ENCODE measurements around the gene ATXN7L3.
A peak's percentile ranks its signal among the peaks of the same experiment; 100 is the strongest.
"Not testable (repeated sequence)": the region's sequence is repeated elsewhere in the genome, so short reads cannot be mapped to it uniquely, and the experiment has no call there.

Gene ATXN7L3, protein sequence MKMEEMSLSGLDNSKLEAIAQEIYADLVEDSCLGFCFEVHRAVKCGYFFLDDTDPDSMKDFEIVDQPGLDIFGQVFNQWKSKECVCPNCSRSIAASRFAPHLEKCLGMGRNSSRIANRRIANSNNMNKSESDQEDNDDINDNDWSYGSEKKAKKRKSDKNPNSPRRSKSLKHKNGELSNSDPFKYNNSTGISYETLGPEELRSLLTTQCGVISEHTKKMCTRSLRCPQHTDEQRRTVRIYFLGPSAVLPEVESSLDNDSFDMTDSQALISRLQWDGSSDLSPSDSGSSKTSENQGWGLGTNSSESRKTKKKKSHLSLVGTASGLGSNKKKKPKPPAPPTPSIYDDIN

DNA sequence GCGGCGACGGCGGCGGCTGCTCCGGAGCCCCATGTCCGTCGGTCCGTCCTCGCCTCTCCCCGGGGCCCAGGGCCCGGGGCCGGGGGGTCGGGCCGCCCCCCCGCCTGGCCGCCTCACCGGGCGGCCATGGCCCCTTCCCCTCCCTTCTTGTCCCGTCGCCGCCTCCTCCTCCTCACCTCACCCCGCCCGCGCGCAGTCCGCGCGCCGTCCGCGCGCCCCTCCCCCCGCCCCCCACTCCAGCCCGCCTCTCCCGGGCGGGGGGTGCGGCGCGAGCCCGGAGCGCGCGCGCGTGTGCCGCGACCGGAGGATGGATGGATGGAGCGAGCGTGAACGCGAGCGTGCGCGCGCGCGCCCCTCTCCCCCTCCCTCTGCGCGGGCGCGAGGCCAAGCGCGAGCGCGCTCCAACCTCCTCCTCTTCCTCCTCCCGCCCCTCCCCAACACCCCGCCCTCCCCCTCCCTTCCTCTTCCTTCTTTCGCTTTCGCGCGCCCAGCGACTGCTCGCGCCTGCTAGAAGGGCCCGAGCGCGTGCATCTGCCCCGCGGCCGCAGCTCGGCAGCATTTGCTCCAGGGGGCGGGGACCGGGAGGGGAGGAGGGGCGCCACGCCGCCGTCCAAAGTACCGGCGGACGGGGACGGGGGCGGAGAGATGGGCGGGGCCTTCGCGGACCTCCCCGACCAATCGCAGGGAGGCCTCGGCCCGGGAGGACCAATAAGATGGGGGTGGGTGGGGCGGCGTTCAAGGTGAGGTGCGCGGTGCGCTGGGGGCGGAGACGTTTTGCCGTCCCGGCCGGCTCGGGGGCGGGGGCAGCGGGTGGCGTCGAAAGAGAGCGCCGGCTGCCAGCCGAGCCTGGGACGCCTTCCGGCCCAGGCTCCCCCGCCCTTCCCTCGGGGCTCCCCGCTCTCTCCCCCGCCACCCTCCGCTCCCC lies at the start of gene ATXN7L3:
ATXN7L3 (minus strand) TSS at position 332 of the 925 bp plus-strand sequence. CDS start 1,814 bp downstream, outside the sequence.
- peak; percentile 100 for DNase-seq (ENCODE audit: low spot score)

DNA sequence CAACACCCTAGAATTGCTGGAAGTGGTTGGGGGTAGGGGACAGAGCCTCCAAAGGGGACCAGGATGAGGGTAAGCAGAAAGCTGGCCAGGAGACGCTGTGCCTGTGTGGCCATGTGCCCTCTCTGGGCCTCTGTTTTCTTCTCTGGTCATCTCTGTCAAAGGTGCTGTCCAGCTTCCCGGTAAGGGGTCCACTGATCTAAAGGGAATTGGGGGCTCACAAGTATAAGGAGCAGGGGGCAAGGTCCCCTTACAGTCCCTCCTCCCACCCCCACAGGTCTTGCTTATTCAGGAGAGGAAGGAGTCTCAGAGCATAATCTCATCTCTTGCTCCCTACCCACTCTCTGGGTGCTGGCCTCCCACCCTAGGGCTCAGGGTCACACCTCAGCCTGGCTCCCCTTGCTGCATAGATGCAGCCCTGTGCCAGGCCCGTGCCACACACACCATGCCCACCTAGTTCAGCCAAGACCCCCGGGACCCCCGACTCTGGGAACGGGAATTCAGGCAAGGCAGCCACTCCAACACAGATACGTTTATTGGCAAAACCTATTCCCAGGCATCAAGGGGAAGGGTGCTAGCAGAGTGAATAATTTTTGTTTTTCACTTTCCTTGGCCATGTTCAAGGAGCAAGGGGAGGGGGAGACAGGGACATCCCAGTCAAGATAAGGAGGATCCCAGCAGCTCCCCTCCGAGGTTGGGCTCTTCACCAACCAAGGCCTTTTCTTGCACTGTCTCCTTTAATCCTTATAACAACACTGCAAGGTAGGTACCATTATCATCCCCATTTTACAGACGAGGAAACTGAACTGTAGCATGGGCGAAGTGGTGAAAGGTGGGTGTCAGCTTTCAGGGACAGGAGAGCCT lies 48.4 kb upstream of the ATXN7L3 start:
- no peak for DNase-seq (ENCODE audit: low spot score)

DNA sequence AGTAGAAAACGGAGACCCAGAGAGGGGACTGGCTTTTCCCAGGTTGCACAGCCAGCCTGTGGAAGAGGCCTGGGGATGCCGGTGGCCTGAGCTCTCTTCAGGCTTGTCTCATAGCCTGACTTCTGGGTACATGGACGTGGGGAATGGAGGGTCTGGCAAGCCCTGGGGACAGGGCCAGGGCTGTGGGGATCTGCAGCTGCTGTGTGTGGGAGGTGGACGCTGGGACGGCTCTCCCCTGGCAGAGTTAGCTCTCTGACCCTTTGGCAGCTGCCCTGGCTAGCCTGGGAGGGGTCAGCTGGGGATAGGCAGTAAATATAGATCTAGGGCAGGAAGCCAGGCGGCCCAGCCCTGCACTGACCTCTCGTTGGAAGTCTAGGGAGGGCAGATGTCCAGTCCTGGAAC lies 47.8 kb upstream of the ATXN7L3 start:
- no peak for DNase-seq (ENCODE audit: low spot score)

DNA sequence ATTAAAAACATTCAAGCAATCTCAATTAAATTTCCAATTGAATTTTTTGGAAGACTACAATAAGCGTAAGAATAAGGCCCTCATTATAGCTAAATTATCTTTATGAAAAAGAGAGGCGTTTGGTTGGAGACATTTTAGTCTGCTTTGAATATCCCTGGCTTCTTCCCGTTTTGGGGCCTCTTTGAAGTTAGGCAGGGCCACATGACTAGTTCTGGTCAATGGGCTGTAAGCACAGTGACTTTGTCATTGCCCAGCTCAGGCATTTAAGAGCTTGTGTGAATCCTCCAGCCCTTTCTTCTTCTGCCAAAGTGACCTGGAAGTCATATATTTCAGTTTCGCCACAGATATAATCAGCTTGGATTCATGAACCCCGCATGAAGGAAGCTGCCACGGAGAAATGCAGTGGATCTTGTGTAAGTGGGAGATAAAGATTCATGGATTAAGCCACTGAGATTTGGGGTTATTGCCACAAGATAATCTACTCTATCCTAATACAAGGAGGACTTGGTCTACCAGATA lies 41.5 kb upstream of the ATXN7L3 start:
- no peak for DNase-seq (ENCODE audit: low spot score)

DNA sequence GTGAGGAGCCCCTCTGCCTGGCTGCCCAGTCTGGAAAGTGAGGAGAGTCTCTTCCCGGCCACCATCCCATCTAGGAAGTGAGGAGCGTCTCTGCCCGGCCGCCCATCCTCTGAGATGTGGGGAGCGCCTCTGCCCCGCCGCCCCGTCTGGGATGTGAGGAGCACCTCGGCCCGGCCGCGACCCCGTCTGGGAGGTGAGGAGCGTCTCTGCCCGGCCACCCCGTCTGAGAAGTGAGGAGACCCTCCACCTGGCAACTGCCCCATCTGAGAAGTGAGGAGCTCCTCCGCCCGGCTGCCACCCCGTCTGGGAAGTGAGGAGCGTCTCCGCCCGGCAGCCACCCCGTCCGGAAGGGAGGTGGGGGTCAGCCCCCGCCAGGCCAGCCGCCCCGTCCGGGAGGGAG lies 38.2 kb upstream of the ATXN7L3 start:
- not testable (repeated sequence) for DNase-seq (ENCODE audit: low spot score)

DNA sequence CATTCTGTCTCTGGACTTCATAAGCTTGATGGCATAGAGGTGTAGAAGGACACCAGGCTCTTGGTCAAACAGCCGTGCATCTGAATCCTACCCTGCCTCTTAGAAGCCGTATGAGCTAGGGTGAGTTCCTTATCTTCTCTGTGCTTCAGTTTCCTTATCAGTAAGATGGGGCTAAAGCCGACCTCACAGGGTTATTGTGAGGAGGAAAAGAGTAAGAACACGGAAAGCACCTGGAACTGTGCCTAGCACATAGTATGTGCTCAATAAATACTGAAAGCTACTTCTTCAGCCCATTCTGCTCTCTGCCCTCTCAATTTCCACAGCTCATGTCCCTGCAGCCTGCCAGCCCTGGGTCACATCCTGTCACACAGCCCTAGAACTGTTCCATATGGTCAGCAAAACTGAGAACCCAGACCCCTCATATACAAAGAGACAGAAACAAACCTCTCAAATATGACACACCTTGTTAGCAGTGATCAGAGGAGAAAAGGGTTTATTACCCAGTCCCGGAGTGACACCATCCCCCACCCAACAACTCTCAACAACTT lies 36.8 kb upstream of the ATXN7L3 start:
- DNase-seq (ENCODE audit: low spot score), result no peak

DNA sequence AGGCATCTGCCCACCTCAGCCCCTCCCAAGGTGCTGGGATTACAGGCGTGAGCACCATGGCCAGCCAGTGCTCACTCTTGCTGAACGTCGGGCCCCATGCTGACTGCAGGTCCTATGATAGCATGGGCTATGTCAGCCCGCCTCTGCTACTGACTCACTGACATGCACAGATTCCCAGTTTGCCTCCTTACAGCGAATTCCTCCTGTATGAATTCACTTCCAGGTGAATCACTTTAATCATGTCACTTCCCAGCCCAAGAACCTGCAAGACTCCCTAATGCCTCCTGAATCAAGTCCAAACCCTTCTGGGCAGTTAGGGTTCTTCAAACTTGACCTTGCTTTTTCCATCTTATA lies 35.9 kb upstream of the ATXN7L3 start:
- no peak for DNase-seq (ENCODE audit: low spot score)

DNA sequence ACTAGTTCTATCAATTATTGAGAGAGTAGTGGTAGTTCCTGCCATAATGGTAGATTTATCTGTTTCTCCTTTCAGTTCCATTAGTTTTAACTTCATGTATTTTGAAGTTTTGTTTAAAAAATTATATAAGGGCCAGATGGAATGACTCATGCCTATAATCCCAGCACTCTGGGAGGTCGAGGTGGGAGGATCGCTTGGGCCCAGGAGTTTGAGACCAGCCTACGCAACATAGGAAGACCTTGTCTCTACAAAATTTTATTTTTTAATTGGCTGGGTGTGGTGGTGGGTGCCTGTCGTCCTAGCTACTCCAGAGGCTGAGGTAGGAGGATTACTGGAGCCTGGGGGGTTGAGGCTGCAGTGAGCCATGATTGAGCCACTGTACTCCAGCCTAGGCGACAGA lies 33.9 kb upstream of the ATXN7L3 start:
- DNase-seq (ENCODE audit: low spot score), result no peak

DNA sequence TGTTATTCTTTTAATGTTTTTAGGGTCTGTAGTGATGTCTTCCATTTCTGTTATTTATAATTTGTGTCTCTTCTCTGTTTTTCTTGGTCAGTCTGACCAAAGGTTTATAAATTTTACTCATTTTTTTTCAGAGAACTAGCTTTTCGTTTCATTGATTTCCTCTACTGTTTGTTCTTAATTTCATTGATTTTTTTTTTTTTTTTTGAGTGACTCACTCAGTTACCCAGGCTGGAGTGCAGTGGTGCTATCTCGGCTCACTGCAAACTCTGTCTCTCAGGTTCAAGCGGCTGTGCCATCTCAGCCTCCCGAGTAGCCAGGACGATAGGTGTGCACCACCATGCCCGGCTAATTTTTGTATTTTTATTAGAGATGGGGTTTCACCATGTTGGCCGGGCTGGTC lies 32.4 kb upstream of the ATXN7L3 start:
- DNase-seq (ENCODE audit: low spot score), result no peak

DNA sequence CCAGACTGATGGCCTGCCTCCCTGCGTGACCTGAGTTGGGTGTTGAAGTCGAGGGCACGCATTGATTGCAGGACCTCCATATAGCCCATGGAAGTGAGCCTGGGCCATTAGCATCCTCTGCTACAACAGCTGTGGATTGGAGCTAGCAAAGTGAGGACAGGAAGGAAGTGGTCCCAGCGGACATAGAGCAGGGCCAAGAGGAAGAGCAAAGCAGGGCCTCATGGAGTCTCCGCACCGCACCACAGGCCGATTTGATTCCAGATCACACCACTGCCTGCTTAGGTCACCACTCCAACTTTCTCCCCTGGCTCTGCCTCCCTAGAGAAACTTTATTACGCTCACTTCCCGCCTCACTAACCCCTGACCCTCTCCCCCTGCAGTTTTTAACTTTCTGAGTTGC lies 30.5 kb upstream of the ATXN7L3 start:
- DNase-seq (ENCODE audit: low spot score), result no peak

DNA sequence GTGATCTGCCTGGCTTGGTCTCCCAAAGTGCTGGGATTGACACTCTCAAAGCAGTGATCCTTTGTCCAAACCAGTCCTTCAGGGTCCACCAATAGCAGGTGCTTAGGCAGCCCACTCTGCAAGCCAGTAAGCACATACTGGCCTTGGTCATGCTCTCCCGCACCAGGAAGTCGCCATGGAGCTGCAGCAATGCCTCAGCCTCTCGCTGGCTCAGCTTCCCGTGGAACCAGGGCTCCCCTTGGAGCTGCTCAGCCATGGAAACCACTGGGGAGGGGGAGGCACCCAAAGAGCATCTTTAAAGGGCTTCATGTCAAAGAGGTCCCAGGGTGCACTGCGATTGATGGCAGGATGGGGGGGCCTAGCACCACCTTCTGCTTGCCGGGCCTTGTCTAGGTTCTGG lies 29.4 kb upstream of the ATXN7L3 start:
- no peak for DNase-seq (ENCODE audit: low spot score)

DNA sequence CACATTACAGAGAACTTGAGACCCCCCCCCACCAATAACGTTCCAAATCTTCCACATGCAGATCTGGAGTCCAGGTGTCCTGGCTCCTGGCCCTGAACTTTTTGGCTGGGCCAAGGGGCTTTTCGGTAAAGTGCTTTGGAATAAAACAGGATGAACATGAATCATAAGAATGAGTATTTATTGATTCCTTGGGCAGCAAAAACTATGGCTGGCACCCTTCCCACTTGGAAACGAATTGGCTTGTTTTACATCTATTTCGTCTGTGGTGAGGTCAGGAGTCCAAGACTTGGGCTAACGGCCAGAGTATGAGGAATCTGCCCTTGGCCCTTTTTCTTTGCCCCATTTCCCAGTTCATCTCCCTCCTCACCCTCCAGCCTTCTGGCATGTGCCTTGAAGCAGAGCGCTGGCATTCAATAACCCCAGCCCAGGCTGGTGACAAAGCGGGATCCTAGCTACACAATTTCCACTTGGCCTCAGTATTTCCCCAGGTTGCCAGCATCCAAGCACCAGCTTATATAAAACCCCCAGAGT lies 23.9 kb upstream of the ATXN7L3 start:
- no peak for DNase-seq (ENCODE audit: low spot score)

DNA sequence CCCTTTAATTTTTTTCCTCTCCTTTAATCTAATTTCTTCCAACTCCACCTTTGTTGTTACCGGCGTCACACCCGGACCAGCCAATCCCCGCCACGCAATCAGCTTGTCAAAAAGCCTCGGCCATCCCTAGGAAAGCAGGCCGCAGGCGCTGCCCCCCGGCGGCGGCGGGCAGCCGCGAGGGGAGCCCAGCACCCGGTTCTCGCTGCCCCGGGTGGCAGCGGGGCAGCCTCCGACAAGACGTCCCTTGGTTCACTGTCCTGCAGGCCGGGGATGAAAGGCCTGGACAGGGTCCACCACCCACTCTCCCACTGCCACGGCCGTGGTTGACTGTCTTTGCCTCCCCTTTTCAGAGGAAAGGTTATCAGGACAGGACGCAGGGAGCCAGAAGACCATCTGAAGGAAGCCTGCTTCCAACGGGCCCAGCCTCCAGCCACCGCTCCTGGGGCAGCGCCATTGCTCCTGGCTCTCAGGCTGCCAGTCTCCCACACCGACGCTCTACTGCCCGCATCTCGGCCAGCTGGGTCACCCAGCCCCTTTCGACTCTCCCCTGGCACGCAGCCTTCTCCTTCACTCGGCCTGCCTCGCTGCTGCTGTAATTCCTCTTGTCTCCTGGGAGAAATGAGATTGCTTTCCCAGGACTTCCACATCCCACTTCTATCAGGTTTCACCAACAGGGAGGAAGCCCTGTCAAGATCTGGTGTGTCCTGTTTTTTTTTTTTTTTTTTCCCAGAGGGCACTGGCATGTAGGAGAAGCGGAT lies 22.6 kb upstream of the ATXN7L3 start:
- DNase-seq (ENCODE audit: low spot score), result peak; percentile 94

DNA sequence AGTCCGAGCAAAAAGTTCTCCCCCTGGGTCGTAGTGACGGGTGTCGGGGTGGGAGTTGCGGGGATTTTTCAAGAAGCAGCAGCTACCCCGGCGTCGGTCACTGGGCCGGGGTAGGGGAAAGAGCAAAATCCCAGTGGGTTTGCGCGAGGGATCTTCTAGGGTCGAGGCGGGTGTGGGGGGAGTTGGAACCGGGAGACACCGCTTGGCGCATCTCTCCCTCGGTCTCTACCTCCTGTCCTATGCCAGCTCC lies 22.1 kb upstream of the ATXN7L3 start:
- DNase-seq (ENCODE audit: low spot score), result no peak

DNA sequence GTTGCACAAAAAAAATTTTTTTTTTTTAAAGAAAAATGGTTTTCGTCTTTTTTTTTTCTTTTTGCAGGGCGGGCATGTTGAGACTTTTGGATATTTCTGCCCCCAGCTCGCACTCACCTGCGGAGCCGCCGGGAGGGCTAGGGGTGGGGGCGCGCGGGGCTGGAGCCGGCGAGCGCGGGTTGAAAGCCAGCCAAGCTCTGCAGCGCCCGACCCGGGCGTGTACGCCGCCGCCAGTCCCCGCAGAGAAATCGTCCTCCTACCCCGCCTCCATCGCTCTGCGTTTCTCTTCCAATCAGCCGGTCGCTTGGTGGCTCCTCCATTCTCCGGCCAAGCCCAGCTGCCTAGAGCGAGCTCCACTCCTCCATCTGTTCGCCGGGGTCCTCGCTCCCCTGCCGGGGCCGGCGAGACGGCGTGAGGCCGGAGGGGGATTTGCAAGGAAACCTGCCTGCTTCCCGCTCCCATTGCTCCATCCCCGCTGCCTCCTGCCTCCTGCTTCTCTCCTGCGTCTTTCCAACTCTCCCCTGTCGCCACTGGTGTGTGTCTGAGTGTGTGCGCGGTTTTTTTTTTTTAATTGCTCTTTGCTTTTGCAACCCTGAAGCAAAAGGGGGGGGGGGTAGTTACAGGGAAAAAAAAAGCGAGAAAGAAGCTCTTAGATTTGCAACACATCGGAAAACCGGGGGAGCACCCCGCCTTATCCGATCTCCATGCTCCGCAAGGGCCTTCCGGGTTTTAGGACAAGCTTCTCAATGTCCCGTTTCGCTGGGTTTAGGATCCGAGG lies 21.6 kb upstream of the ATXN7L3 start:
- peak; percentile 85 for DNase-seq (ENCODE audit: low spot score)

DNA sequence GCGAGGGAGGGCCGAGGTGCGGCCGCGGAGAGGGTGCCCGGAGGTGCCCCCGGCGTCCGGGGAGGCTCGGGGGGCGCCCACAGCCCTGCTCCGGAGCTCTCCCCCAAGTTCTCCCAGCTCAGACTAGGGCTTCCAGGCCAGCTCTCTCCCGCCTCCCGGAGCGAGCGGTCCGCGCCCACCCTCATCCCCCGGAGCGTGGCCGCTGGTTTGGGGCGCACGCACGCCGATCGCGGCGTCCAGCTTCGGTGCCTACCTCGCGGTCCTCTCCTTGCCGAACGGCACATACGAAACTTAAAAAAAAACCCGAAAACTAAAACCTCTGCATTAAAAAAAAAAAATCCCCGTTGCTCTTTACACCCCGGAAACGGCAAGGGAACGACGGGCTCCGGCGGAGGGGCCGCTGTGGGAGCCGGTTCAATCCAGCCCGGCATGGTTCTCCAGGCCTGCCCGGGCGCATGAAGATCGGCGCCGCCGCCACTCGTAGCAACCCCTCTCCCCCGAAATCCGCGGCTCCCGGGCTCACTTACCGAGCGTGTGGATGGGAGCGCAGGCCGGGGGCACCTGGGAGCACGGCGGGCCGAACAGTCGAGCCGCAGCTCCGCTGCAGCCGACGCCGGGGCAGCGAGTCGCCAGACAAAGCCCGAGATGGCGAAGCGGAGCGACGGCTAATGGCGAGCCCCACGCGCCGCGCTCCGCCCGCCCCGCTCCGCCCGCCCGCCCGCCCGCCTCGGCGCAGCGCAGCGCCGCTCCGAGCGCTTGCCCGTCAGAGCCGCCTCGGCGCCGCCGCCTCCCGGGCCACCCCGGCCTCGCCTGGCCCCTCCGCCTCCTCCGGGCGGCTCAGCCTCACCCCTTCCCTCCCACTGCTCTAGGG lies 20.8 kb upstream of the ATXN7L3 start:
- peak; percentile 80 for DNase-seq (ENCODE audit: low spot score)

DNA sequence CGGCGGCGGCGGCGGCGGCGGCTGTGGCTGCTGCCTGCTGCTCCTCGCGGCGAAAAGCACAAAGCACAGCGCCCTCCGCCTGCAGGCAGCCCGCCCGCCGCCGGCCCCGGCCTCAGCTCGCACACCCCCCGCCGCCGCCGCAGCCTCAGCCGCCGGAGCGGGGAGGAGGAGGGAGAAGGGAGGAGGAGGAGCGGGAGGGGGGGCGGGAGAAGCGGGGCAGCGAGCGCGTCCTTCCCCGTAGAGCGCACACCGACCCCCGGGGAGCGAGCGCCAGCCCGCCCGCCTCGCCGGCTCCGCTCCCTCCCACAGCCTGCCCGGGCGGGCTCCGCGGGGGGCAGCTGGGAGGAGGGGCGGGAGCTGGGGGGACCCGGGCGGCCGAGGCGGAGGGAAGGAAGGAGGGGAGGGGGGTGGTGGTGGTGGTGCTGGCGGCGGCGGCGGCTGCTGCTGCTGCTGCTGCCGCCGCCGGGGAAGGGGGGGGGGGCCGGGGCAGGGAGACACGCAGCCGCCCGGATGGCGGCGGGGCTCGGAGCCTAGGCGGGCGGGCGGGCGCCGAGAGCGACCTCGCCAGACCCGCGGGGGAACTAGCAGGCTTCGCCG lies 20.0 kb upstream of the ATXN7L3 start, which contains the start of gene UBTF:
UBTF (minus strand) TSS at position 60 of the 597 bp plus-strand sequence. CDS start 1,446 bp downstream, outside the sequence.
- DNase-seq (ENCODE audit: low spot score), result peak; percentile 89

DNA sequence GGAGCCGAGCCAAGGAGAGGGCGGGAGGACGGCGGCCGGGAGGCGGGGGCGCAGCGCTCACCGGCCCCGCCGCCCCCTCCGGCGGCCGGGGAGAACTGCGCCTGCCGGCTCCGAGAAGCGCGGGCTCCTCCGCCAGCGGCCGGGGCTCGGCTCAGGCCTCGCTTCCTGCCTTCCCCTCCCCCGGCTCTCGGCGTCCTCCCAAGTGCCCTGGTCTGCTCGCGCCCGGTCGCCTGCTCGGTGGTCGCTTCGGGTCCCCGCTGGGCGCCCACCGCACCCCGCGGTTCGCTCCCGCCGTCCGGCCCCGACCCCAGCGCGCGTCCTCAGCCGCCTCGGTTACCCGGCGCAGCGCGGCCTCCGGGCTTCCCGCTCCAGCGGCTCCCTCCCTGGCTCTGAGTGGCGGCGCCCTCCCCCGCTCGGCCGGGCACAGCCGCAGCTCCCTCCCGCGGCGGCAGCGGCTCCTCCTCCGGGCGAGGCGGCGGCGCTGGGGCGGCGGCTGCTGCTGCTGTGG lies 19.5 kb upstream of the ATXN7L3 start:
- peak; percentile 88 for DNase-seq (ENCODE audit: low spot score)

Measured in D341Med (cell line).